Activated gamma-delta T cell treated with anti-CD3 and anti-CD28 coated beads, Interleukin-2, amount 50 U/mL, for 16 hours (primary cell): ENCODE data around the gene ADCK2.
"Not testable (repeated sequence)": the region's sequence is repeated elsewhere in the genome, so short reads cannot be mapped to it uniquely, and the experiment has no call there.

Experiments used
- DNase-seq: peaks from one replicate; pipeline ENCODE4 v3.0.0-alpha.2; 2020; ENCODE audit warnings: low read depth

The ADCK2 gene

DNA sequence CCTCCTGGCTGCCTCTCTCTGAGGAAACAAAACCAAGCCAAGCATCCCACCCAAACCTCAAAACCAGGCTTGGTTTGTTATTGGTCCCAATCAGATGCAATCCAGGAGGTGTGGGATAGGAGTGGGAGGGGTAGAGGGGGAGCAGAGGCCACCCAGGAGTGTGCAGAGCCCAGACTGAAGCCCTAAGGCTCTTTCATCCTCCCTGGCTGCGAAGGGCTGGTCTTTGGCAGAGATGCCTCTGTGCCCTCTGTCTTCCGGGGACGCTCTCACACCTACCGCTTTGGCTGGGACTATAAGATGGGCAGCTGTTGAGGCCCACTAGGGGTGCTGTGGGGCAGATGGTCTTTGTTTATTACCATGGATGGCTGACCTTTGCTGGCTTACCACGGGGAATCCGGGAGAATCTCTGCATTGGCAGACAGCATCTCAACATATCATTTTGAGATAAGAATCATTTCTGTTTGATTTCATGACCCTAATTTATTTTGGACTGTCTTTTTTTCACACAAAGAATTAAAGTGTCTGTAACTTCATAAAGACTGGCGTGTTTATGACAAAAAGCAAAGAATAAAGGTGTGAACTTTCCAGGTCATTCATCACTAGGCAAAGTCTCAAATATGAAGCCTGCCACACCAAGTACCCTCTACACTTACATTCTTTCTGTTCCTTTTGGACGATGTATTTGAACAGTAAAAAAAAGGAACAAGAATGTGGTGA is 25.7 kb upstream of the ADCK2 start:
- peak; percentile 17 for DNase-seq

GRCh38 chr7:140649556-140650205 is 23.1 kb upstream of the ADCK2 start:
- no peak for DNase-seq

DNA sequence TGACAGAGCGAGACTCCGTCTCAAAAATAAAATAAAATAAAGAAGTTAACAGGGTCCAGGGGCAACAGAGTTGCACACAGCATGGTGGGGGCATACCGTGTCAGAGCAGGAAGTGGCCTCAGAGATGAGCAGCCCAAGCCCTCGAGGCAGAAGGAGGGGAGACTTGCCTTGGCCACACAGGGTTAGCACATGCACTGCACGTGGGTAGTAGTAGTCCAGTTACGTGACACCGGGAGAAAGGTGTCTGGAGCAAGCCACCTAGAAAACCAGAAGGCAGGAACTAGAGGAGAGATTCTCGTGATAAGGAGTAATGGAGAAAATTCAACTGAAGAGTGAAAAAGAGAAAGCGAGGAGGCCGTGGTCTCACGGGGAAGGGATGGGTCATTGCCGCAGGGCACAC is 22.4 kb upstream of the ADCK2 start:
- DNase-seq, result no peak

DNA sequence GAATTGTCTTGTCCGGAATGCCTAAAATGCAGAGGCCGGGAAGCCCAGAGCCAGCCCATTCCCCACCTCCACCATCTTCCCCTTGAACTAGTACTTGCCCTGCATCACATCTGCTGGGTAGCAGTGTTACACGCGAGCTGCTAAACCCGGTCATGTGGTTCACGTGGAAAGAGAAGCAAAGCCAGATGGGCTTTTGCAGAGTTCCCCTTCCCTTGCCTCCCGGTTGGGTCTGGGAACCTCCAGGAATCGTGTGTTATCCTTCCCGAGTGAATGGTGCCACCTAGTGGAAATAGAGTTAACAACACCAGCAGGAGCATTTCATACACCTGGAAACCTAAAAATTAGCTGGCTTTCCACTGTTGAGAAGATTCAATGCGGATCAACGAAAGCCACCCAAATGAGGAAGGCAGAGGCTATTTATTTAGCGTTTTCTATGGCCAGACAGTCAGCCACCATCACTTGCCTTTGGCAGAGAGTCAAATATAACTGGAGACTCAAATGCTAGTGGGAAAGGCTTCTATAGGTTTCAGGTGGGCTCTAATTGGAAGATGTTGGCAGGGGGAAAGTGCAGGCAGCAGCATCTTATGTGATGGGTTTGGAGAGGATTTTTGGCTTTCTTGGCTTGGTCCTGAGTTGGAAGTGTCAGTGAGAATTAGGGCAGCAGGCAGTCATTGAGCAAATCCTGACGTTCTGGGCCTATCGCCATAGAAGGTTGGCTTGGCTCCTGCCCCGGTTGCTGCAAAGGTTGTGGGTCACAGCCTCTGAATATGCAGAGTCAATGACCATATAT is 19.2 kb upstream of the ADCK2 start:
- no peak for DNase-seq

GRCh38 chr7:140654109-140654387 is 18.7 kb upstream of the ADCK2 start:
- no peak for DNase-seq

DNA sequence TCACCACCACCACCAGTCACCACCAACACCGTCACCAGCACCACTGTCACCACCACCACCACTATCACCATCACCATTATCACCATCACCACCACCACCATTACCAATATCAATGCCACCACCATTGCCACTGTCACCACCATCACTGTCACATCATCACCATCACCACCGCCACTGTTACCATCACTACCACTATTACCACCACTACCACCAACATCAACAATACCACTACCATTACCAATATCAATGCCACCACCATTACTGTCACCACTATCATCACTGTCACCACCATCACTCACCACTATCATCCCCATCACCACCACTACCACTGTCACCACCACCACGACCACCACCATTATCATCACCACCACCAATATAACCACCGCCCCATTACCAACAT is 18.1 kb upstream of the ADCK2 start:
- no peak for DNase-seq

GRCh38 chr7:140655511-140656408 is 17.0 kb upstream of the ADCK2 start:
- no peak for DNase-seq

- no peak for DNase-seq
Observed at GRCh38 chr7:140656548-140657515, 15.9 kb upstream of the ADCK2 start.

DNA sequence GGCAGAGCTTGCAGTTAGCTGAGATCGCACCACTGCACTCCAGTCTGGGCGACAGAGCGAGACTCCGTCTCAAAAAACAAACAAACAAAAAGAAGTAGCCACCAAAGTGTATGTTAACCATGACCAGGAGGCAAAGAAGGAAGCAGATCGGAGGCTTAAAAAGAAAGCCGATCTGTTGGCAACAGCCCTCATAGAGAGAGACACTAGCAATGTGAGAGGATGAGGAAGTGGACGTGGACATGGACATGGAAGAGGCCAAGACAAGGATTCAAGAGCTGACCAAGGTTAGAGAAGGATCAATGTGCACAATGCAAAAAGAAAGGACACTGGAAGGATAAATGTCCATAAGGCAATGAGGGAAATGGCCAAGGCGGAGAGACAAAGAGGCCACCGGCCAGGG is 14.9 kb upstream of the ADCK2 start:
- DNase-seq, result no peak

DNA sequence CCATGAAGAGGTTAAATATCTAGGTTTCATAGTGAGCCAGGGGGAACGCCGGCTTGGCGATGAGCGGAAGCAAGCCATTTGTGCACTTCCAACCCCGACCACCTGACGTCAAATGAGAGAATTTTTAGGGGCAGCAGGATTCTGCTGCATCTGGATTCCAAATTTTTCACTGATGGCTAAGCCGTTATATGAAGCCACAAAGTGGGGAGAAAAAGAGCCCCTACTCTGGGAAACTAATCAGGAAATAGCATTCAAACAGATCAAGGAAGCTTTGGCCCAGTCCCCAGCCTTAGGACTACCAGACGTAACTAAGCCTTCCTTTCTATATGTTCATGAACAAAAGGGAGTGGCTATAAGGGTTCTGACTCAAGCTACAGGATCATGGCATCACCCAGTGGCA is 12.9 kb upstream of the ADCK2 start:
- no peak for DNase-seq

- DNase-seq, result no peak
Observed at GRCh38 chr7:140661124-140661523, 11.6 kb upstream of the ADCK2 start.

DNA sequence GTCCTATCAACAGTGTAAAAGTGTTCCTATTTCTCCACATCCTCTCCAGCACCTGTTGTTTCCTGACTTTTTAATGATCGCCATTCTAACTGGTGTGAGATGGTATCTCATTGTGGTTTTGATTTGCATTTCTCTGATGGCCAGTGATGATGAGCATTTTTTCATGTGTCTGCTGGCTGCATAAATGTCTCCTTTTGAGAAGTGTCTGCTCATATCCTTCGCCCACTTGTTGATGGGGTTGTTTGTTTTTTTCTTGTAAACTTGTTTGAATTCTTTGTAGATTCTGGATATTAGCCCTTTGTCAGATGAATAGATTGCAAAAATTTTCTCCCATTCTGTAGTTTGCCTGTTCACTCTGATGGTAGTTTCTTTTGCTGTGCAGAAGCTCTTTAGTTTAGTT is 9.8 kb upstream of the ADCK2 start:
- not testable (repeated sequence) for DNase-seq

DNA sequence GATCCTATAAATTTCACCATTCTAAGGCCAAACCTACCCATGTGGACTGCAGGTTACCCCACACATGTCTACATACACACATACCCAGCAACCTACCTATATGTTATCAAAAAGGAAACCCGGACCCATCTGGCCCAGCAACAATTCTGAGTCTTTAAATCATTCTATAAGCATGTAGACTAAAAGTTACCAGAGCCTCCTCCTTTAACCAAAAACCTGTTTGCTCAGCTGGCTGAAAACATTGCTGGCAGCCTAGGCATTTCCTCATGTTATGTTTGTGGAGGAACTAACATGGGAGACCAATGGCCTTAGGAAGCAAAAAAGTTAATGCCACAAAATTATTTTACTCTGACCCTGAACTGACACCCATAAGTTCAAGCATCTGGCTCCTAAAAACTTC is 5.3 kb upstream of the ADCK2 start:
- no peak for DNase-seq

GRCh38 chr7:140668641-140669040 is 4.1 kb upstream of the ADCK2 start:
- DNase-seq, result no peak

DNA sequence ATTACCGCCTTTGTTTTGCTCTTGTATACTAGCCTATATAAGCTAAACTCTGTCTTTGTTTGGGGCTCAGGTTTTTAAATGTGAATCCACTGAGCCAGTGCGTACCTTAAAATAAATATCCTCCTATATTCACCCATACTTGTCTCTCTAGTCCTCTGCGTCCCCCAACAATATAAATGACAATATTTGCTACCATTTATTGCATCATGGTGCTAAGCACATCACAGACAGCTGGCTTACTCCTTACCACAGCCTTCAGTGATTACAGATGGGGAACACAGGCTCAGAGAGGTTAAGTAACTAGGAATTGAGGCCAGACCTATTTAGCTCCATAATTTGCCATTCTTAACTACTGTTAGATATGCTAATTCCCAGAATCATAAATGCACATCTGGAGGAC is 3.4 kb upstream of the ADCK2 start:
- no peak for DNase-seq

- not testable (repeated sequence) for DNase-seq
Observed at GRCh38 chr7:140669862-140670261, 2.9 kb upstream of the ADCK2 start.

GRCh38 chr7:140670343-140670935 is 2.3 kb upstream of the ADCK2 start:
- no peak for DNase-seq

DNA sequence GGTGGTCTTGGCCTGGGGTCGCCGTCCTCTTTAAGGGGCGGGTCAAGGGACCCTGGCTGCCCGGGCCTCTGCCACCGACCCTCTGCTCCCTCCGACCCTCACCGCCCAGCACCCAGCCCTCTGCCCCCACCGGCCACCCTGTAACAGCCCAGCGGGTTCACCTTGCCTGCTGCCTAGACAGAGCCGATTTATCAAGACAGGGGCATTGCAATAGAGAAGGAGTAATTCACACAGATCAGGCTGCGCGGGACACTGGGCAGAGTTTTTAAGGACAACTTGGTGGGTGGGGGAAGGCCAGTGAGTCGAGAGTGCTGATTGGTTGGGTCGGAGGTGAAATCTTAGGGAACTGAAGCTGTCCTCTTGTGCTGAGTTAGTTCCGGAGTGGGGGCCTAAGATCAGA is 779 bp upstream of the ADCK2 start:
- DNase-seq, result no peak

DNA sequence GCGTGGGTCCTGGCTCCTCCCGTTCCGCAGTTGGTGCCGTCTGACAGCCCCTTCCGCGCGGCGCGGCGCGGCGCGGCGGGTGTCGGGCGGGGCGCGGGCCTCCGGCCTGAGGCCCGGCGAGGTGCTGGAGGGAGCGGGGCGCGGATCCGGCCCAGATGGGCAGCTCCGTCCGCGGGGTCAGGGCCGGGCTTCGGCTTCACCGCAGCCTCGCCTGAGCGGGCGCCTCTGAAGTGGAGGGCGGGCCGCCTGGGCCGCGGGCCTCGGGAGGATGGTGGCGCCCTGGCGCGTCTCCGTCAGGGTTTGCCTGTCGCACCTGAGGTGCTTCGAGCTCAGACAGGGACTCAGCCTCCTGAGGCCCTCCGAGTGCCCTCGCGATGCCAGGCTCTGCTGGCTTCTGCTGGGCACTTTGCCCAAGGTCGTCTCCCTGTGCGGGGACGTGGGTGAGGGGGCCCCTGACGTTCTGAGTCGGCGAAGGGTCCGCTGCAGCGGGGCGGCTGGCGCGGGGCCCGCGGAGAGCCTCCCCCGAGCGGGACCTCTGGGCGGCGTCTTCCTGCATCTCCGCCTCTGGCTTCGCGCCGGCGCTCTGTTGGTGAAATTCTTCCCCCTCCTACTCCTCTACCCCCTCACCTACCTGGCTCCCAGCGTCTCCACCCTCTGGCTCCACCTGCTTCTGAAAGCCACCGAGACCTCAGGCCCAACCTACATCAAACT is 473 bp downstream of the ADCK2 start:
- peak; percentile 15 for DNase-seq

DNA sequence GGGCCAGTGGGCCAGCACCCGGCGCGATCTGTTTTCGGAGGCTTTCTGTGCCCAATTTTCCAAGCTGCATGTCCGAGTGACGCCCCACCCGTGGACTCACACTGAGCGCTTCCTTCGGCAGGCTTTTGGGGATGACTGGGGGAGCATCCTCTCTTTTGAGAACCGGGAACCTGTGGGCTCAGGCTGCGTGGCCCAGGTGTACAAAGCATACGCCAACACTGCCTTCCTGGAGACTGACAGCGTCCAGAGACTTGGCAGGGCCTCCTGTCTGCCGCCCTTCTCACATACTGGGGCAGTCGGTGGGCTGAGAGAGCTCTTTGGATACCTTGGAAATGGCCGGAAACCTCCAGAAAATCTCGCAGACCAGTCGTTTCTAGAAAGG is 1.0 kb downstream of the ADCK2 start:
- DNase-seq, result no peak
